A549 (cell line): Measurements from ENCODE around the gene MAD1L1. TPM values are rescaled to one million over a fixed set of nuclear protein-coding genes. Genes with fewer than 3 reads are reported as not detected.
"Not testable (repeated sequence)": the region's sequence is repeated elsewhere in the genome, so short reads cannot be mapped to it uniquely, and the experiment has no call there.

Experiments
- ATAC-seq, 2 experiments: fragments of 200-7000 bp in 1 of 2; fragments of >200 bp in 1 of 2; cut with Nextera tagmentation in 1 of 2; cut with Tn5 transposase in 1 of 2; 3 replicates each; pipeline versions ENCODE4 v1.8.0 to v1.9.1; 2018 to 2020; ENCODE audit warnings: mild to moderate bottlenecking in 1 of 2, moderate library complexity in 1 of 2
- CTCF ChIA-PET: fragments of 300-600 bp; sonication (Branson Sonifier 250); formaldehyde crosslinking; extraction: SDS; loops from one replicate; lab custom pipeline; 2021; ENCODE audit warnings: antibody characterized with exemption, inconsistent platforms; lab: Yijun Ruan, JAX
- POLR2A ChIA-PET: fragments of 350-600 bp; formaldehyde crosslinking; extraction: SDS; loops from one replicate; lab custom pipeline; 2021; ENCODE audit warnings: antibody characterized with exemption, inconsistent platforms; lab: Yijun Ruan, JAX
- DNase-seq, 2 experiments: peaks; one replicate each; pipeline versions ENCODE4 v3.0.0 to v3.0.0-alpha.2; 2011 to 2016; ENCODE audit warnings: low read depth in 1 of 2, low spot score in 1 of 2
- FAIRE-seq: peaks from 2 replicates; lab custom pipeline; 2011; peaks lifted over from hg19 to GRCh38; lab: Jason Lieb, UNC
- H3K27ac ChIP-seq, 2 experiments: fragments of >200 bp; sonication (Bioruptor Twin); formaldehyde crosslinking; 3 replicates each; pipeline ENCODE4 v1.5.1; 2016 to 2017
- H3K4me1 ChIP-seq: fragments of >200 bp; sonication (Bioruptor Twin); formaldehyde crosslinking; 3 replicates; pipeline ENCODE4 v1.6.1; 2016
- H3K4me2 ChIP-seq: fragments of >200 bp; sonication (Bioruptor Twin); formaldehyde crosslinking; 3 replicates; pipeline ENCODE4 v1.6.1; 2016
- H3K4me3 ChIP-seq: fragments of >200 bp; sonication (Bioruptor Twin); formaldehyde crosslinking; 3 replicates; pipeline ENCODE4 v1.5.1; 2016
- H3K9me3 ChIP-seq: fragments of >200 bp; sonication (Bioruptor Twin); formaldehyde crosslinking; 3 replicates; pipeline ENCODE4 v1.6.1; 2016
- BCL3 ChIP-seq: fragments of >200 bp; sonication (Bioruptor Twin); formaldehyde crosslinking; IDR thresholded peaks from 3 replicates; pipeline ENCODE4 v1.6.1; 2016
- CTCF ChIP-seq: fragments of >200 bp; sonication (Bioruptor Twin); formaldehyde crosslinking; IDR thresholded peaks from 3 replicates; pipeline ENCODE4 v1.5.1; 2016
- ESRRA ChIP-seq: fragments of 150-350 bp; IDR thresholded peaks from 2 replicates; pipeline ENCODE4 v1.6.1; 2014; ENCODE audit warnings: mild to moderate bottlenecking, low read length, borderline replicate concordance
- FOSB ChIP-seq: fragments of 250-450 bp; sonication (Bioruptor Pico); IDR thresholded peaks from 2 replicates; pipeline ENCODE4 v1.5.0; 2020; ENCODE audit warnings: mild to moderate bottlenecking, moderate library complexity
- HOXA7 ChIP-seq: fragments of 250-450 bp; sonication (Bioruptor Pico); IDR thresholded peaks from 2 replicates; pipeline ENCODE4 v1.5.0; 2020; ENCODE audit warnings: mild to moderate bottlenecking, moderate library complexity
- HOXB13 ChIP-seq: fragments of 250-450 bp; sonication (Bioruptor Pico); IDR thresholded peaks from 2 replicates; pipeline ENCODE4 v1.5.0; 2020; ENCODE audit warnings: low read depth, mild to moderate bottlenecking, moderate library complexity
- HOXB5 ChIP-seq: fragments of 250-450 bp; sonication (Bioruptor Pico); IDR thresholded peaks from 2 replicates; pipeline ENCODE4 v1.5.0; 2020; ENCODE audit warnings: mild to moderate bottlenecking, moderate library complexity
- MAFK ChIP-seq: fragments of 450-650 bp; IDR thresholded peaks from 2 replicates; pipeline ENCODE4 v1.6.1; 2014; ENCODE audit not compliant: partially characterized antibody
- MYC ChIP-seq: IDR thresholded peaks from 2 replicates; pipeline ENCODE4 v1.6.1; 2012; ENCODE audit warnings: mild to moderate bottlenecking, inconsistent platforms, low read length, improper control_type of control experiment, borderline replicate concordance
- RCOR1 ChIP-seq: fragments of 150-350 bp; IDR thresholded peaks from 2 replicates; pipeline ENCODE4 v1.6.1; 2014; ENCODE audit warnings: antibody characterized with exemption, low read length, low read depth
- REST ChIP-seq: fragments of 200-600 bp; sonication (generic); IDR thresholded peaks from 2 replicates; pipeline ENCODE4 v1.6.1; 2016; ENCODE audit warnings: antibody characterized with exemption, mild to moderate bottlenecking, moderate library complexity
- RNF2 ChIP-seq: fragments of 200-600 bp; sonication (generic); IDR thresholded peaks from 2 replicates; pipeline ENCODE4 v1.6.1; 2016; ENCODE audit warnings: low read depth, mild to moderate bottlenecking, antibody characterized with exemption, moderate library complexity, borderline replicate concordance
- USF2 ChIP-seq: fragments of 450-650 bp; IDR thresholded peaks from 2 replicates; pipeline ENCODE4 v1.6.1; 2014; ENCODE audit warnings: antibody characterized with exemption
- ZNF302 ChIP-seq: fragments of 250-450 bp; sonication (Bioruptor Pico); IDR thresholded peaks from 2 replicates; pipeline ENCODE4 v1.9.0; 2021; ENCODE audit warnings: inconsistent platforms, mild to moderate bottlenecking, moderate library complexity
- WGBS: methylation state at CpG from one replicate; pipeline ENCODE4 v1.1.6; 2017; ENCODE audit errors: missing lambda C conversion rate; 5-methylcytosine and 5-hydroxymethylcytosine counted together
- polyA plus RNA-seq, 4 experiments: library from polyadenylated mRNA; depleted of rRNA in 3 of 4; stranded (reverse); fragments of >200 nt; fragmentation: RNase III in 1 of 4; extraction: RNeasy Plus Mini Kit Qiagen cat#74134 plus additional on column Dnase treatment in 1 of 4; gene quantifications; 2 replicates in 3 of 4; 3 replicates in 1 of 4; pipeline ENCODE4 v1.2.3, GENCODE V29; 2011 to 2017

Gene MAD1L1
- polyA plus RNA-seq, 2 of the 4 experiments (the other 2 are of a cell fraction): 13.6 to 16.6 TPM

- H3K4me3 ChIP-seq, FAIRE-seq, H3K9me3 ChIP-seq, CTCF ChIA-PET, H3K4me1 ChIP-seq, H3K4me2 ChIP-seq, POLR2A ChIA-PET, ATAC-seq, DNase-seq, H3K27ac ChIP-seq: not testable (repeated sequence)
- WGBS: 76% methylated on average over 20 of the region's 21 CpGs
Measured at GRCh38 chr7:1826931-1827330, 405.8 kb downstream of the MAD1L1 start.

GRCh38 chr7:1825897-1826741 lies 406.6 kb downstream of the MAD1L1 start:
- POLR2A ChIA-PET: no interaction called here
- peaks cover 6% of the 10 kb centered on the region; the same call in 1 of the 3 replicates for H3K9me3 ChIP-seq
- TF ChIP-seq MAFK: no peak
- no peak for TF ChIP-seq CTCF
- TF ChIP-seq USF2: no peak
- no peak for TF ChIP-seq HOXB13 (CRISPR knock-in tag)
- TF ChIP-seq MYC: no peak
- TF ChIP-seq ESRRA: no peak
- TF ChIP-seq RNF2: no peak
- TF ChIP-seq RCOR1: no peak
- no peak for TF ChIP-seq BCL3
- TF ChIP-seq FOSB (CRISPR knock-in tag): no peak
- no peak for TF ChIP-seq REST
- no peak for TF ChIP-seq HOXA7 (CRISPR knock-in tag)
- TF ChIP-seq ZNF302 (CRISPR knock-in tag): no peak
- no peak for TF ChIP-seq HOXB5
- no peak overlapping the region for H3K4me3 ChIP-seq
- 92% methylated on average over 36 of the region's 45 CpGs for WGBS
- H3K4me2 ChIP-seq: no peak overlapping the region
- no peak for ATAC-seq
- FAIRE-seq: no peak
- H3K27ac ChIP-seq: no peak overlapping the region
- CTCF ChIA-PET: no interaction called here
- no peak for DNase-seq
- H3K4me1 ChIP-seq: no peaks in the 10 kb centered on the region

GRCh38 chr7:1825647-1825896 lies 407.2 kb downstream of the MAD1L1 start:
- 70% methylated on average over 3 of the region's 4 CpGs for WGBS
- POLR2A ChIA-PET, ATAC-seq: not testable (repeated sequence)

GRCh38 chr7:1824882-1825646 lies 407.7 kb downstream of the MAD1L1 start:
- H3K4me1 ChIP-seq, H3K4me3 ChIP-seq, H3K4me2 ChIP-seq, DNase-seq, ATAC-seq, FAIRE-seq, POLR2A ChIA-PET, H3K27ac ChIP-seq, CTCF ChIA-PET, H3K9me3 ChIP-seq: not testable (repeated sequence)
- WGBS: 89% methylated on average over 17 of the region's 28 CpGs

More at GRCh38 chr7:1825647-1825896, 407.2 kb downstream of the MAD1L1 start:
- DNase-seq, H3K27ac ChIP-seq, H3K4me1 ChIP-seq, FAIRE-seq, H3K4me2 ChIP-seq, CTCF ChIA-PET, H3K9me3 ChIP-seq, H3K4me3 ChIP-seq: not testable (repeated sequence)

- 87% methylated on average over 25 of the region's 35 CpGs for WGBS
- DNase-seq, H3K4me2 ChIP-seq, H3K4me3 ChIP-seq, H3K4me1 ChIP-seq, H3K9me3 ChIP-seq, FAIRE-seq, H3K27ac ChIP-seq, POLR2A ChIA-PET, ATAC-seq, CTCF ChIA-PET: not testable (repeated sequence)
Measured at GRCh38 chr7:1824151-1824881, 408.4 kb downstream of the MAD1L1 start.
